Keratinocyte (primary cell): ENCODE results near the gene KLHDC4. TPM values are rescaled to one million over a fixed set of nuclear protein-coding genes. Genes with fewer than 3 reads are reported as not detected.

ENCODE experiments used
- DNase-seq: peaks from one replicate; pipeline ENCODE4 v3.0.0-alpha.2; 2011; ENCODE audit warnings: low read depth, missing footprints, low spot score
- FAIRE-seq: peaks from 2 replicates; lab custom pipeline; 2011; peaks lifted over from hg19 to GRCh38; lab: Jason Lieb, UNC
- H2AFZ ChIP-seq: 2 replicates; pipeline ENCODE4 v1.6.0; 2012; ENCODE audit warnings: low read length, control low read depth, inconsistent platforms; ENCODE audit not compliant: control insufficient read depth
- H3K27ac ChIP-seq: 2 replicates; pipeline ENCODE4 v1.5.1; 2011; ENCODE audit warnings: low read length; ENCODE audit not compliant: control insufficient read depth, insufficient read depth
- H3K27me3 ChIP-seq: 3 replicates; pipeline ENCODE4 v1.6.0; 2011; ENCODE audit warnings: low read length; ENCODE audit not compliant: control insufficient read depth, insufficient read depth; ENCODE audit errors: extremely low read depth
- H3K36me3 ChIP-seq, 2 experiments: 2 replicates in 1 of 2; 3 replicates in 1 of 2; pipeline ENCODE4 v1.5.1; 2011; ENCODE audit warnings: low read length in 2 of 2, mild to moderate bottlenecking in 1 of 2; ENCODE audit not compliant: control insufficient read depth in 2 of 2, insufficient read depth in 2 of 2; ENCODE audit errors: extremely low read depth in 1 of 2
- H3K4me1 ChIP-seq: 3 replicates; pipeline ENCODE4 v1.5.1; 2011; ENCODE audit warnings: low read length; ENCODE audit not compliant: control insufficient read depth, insufficient read depth; ENCODE audit errors: extremely low read depth
- H3K4me2 ChIP-seq: 3 replicates; pipeline ENCODE4 v1.6.0; 2011; ENCODE audit warnings: low read depth, low read length; ENCODE audit not compliant: control insufficient read depth, insufficient read depth; ENCODE audit errors: extremely low read depth
- H3K4me3 ChIP-seq, 3 experiments: fragments of 200-600 bp in 1 of 3; sonication (generic) in 1 of 3; 2 replicates in 2 of 3; 3 replicates in 1 of 3; pipeline ENCODE4 v1.5.1; 2011 to 2016; ENCODE audit warnings: low read length in 3 of 3, mild to moderate bottlenecking in 3 of 3, control low read depth in 2 of 3, inconsistent platforms in 1 of 3, low read depth in 1 of 3, mixed read lengths in 1 of 3, mixed run types in 1 of 3, moderate library complexity in 1 of 3; ENCODE audit not compliant: control insufficient read depth in 2 of 3, insufficient read depth in 2 of 3; ENCODE audit errors: extremely low read depth in 1 of 3
- H3K79me2 ChIP-seq: 2 replicates; pipeline ENCODE4 v1.6.0; 2012; ENCODE audit warnings: low read length; ENCODE audit not compliant: control insufficient read depth, insufficient read depth
- H3K9ac ChIP-seq: 3 replicates; pipeline ENCODE4 v1.6.0; 2011; ENCODE audit warnings: low read length; ENCODE audit not compliant: control insufficient read depth, insufficient read depth; ENCODE audit errors: extremely low read depth
- H3K9me1 ChIP-seq: 3 replicates; pipeline ENCODE4 v1.6.0; 2011; ENCODE audit warnings: low read length; ENCODE audit not compliant: control insufficient read depth, insufficient read depth; ENCODE audit errors: extremely low read depth
- H3K9me3 ChIP-seq: 2 replicates; pipeline ENCODE4 v1.5.1; 2012; ENCODE audit warnings: low read depth, low read length; ENCODE audit not compliant: control insufficient read depth
- H4K20me1 ChIP-seq: 3 replicates; pipeline ENCODE4 v1.6.0; 2011; ENCODE audit warnings: low read length; ENCODE audit not compliant: control insufficient read depth, insufficient read depth; ENCODE audit errors: extremely low read depth
- CTCF ChIP-seq, 3 experiments: IDR thresholded peaks in 1 of 3; conservative IDR thresholded peaks in 1 of 3; optimal IDR thresholded peaks in 1 of 3; 2 replicates in 2 of 3; 3 replicates in 1 of 3; pipeline versions ENCODE3 to v1.5.1; 2011; ENCODE audit warnings: low read length in 3 of 3, mild to moderate bottlenecking in 3 of 3, moderate library complexity in 2 of 3, control low read depth in 1 of 3, inconsistent platforms in 1 of 3; ENCODE audit not compliant: insufficient read depth in 2 of 3; ENCODE audit errors: extremely low read depth in 1 of 3
- EZH2 ChIP-seq: IDR thresholded peaks from one replicate; pipeline ENCODE4 v1.6.1; 2012; ENCODE audit warnings: inconsistent platforms, mild to moderate bottlenecking, low read length, moderate library complexity
- dilution Hi-C: fragments of 300-500 bp; cut with MboI; formaldehyde crosslinking; loops from one replicate; pipeline ENCODE4 v1.7.0; 2020; ENCODE audit warnings: low sequenced_read_pairs; ENCODE audit not compliant: extremely low pct_ligation_motif_present
- polyA plus RNA-seq, 5 experiments: library from polyadenylated mRNA; depleted of rRNA in 3 of 5; stranded (reverse) in 3 of 5; stranded (forward) in 1 of 5; unstranded in 1 of 5; fragments of >200 nt; gene quantifications; 1 replicate in 1 of 5; 2 replicates in 3 of 5; 3 replicates in 1 of 5; pipeline versions ENCODE4 v1.2.1 to v1.2.3, GENCODE V29; 2011 to 2012; ENCODE audit warnings: missing spikeins in 2 of 5, low read depth in 1 of 5, low replicate concordance in 1 of 5

The KLHDC4 gene
- polyA plus RNA-seq, 1 donor (not counting 4 experiments of a cell fraction or from before 2014, with no cell fraction given): 13.4 TPM

DNA sequence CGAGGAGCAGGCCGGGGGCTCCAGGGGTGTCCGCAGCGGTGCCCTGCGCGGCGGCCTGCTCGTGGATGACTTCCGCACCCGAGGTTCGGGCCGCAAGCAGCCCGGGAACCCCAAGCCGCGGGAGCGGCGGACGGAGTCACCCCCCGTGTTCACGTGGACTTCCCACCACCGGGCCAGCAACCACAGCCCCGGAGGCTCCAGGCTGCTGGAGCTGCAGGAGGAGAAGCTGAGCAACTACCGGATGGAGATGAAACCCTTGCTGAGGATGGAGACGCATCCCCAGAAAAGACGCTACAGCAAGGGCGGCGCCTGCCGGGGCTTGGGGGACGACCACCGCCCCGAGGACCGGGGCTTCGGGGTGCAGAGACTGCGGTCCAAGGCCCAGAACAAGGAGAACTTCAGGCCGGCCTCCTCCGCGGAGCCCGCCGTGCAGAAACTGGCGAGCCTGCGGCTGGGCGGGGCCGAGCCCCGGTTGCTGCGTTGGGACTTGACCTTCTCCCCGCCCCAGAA, 75.8 kb downstream of the KLHDC4 start:
- Histone ChIP-seq H3K9me1 (no peaks in the 10 kb centered on the region), H3K79me2 (no peaks in the 10 kb centered on the region), H3K36me3 (no peaks in the 10 kb centered on the region), H3K27ac (no peak overlapping the region), H3K4me1 (no peaks in the 10 kb centered on the region), H3K9ac (no peak overlapping the region), H3K4me2 (no peak overlapping the region), H4K20me1 (no peaks in the 10 kb centered on the region), H2AFZ (no peak overlapping the region), H3K27me3 (peaks cover 22% of the 10 kb centered on the region), H3K4me3 (no peak overlapping the region), H3K9me3 (no peaks in the 10 kb centered on the region)
- FAIRE-seq (no peak), DNase-seq (no peak)
- dilution Hi-C loops: no loop called here
- no peak for TF ChIP-seq CTCF (optimal IDR thresholded peaks at IDR 0.05 in 1 of 3, IDR thresholded peaks at IDR 0.05 in 1 of 3, conservative IDR thresholded peaks at IDR 0.05 in 1 of 3; ENCODE audit: extremely low read depth in 1 of 3, insufficient read depth in 2 of 3, low read length in 3 of 3)
- no peak for TF ChIP-seq EZH2

DNA sequence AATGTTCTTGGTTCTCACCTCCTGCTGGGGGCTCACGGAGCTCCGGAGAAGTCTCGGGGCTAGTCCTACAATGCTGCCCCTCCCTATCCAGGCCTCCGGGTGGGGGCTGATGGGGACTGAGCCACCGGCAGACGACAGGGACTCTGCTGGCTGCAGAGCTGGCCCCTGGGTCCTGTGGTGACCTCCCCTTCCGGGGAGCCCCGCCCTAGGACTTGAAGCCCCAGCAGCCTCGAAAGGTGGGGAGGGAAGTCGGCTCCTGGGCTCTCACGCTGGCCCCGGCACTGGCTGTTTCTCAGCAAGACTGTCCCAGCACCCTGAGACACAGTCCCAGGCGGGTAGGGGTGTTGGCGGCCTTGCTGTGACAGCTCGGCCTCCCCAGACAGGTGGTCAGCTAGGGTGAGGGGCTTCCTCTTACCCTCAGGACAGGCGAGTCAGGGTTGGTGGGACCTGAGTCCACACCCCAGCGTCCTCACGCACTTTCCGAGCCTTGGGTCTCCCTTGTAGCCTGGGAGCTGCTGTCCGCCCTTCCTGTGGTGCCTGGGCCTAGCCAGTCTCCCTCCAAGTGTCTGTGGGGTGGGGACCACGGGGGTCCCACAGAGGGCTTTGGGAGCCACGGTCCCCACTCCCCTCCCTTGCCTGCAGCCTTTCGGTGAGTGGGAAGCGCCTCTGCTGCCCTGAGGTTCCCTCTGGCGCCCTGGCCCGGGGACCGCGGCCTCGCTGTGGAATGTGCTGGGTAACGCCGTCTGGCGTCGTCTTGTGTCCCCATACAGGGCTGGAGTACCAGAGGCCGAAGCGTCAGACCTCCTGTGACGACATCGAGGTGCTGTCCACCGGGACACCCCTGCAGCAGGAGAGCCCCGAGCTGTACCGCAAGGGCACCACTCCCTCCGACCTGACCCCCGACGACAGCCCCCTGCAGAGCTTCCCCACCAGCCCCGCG, 76.6 kb downstream of the KLHDC4 start:
- Histone ChIP-seq H3K4me1 (no peaks in the 10 kb centered on the region), H3K9me1 (no peaks in the 10 kb centered on the region), H3K79me2 (no peaks in the 10 kb centered on the region), H3K4me3 (no peak overlapping the region), H3K27me3 (peaks cover 22% of the 10 kb centered on the region), H4K20me1 (no peaks in the 10 kb centered on the region), H3K36me3 (no peaks in the 10 kb centered on the region), H3K9me3 (no peaks in the 10 kb centered on the region), H2AFZ (no peak overlapping the region), H3K27ac (no peak overlapping the region), H3K4me2 (no peak overlapping the region), H3K9ac (no peak overlapping the region)
- no peak for DNase-seq
- dilution Hi-C loops: no loop called here
- FAIRE-seq: no peak
- TF ChIP-seq CTCF (optimal IDR thresholded peaks at IDR 0.05 in 1 of 3, IDR thresholded peaks at IDR 0.05 in 1 of 3, conservative IDR thresholded peaks at IDR 0.05 in 1 of 3; ENCODE audit: extremely low read depth in 1 of 3, insufficient read depth in 2 of 3, low read length in 3 of 3): no peak
- TF ChIP-seq EZH2: no peak
